HG03196 (cell line): ENCODE results near the gene PPIL1.

Experiments
- ATAC-seq: cut with Tn5 transposase; IDR thresholded peaks from one replicate; pipeline ENCODE4 v1.9.1; 2021; ENCODE audit not compliant: unreplicated experiment

PPIL1 gene

GRCh38 chr6:36836111-36837021, 38.2 kb downstream of the PPIL1 start:
- no peak for ATAC-seq

GRCh38 chr6:36834576-36835341, 39.8 kb downstream of the PPIL1 start:
- ATAC-seq, result no peak

GRCh38 chr6:36833182-36833789, 41.3 kb downstream of the PPIL1 start:
- ATAC-seq, result no peak

- ATAC-seq, result no peak
These were observed 42.3 kb downstream of the PPIL1 start for GRCh38 chr6:36832313-36832712.

- ATAC-seq, result no peak
These were observed 44.0 kb downstream of the PPIL1 start for GRCh38 chr6:36830577-36830976.

- ATAC-seq, result no peak
These were observed 44.6 kb downstream of the PPIL1 start for GRCh38 chr6:36829919-36830544.

GRCh38 chr6:36827261-36828079, 47.1 kb downstream of the PPIL1 start:
- no peak for ATAC-seq

- no peak for ATAC-seq
These were observed 47.9 kb downstream of the PPIL1 start for GRCh38 chr6:36826520-36827227.

GRCh38 chr6:36825994-36826393, 48.6 kb downstream of the PPIL1 start:
- ATAC-seq, result no peak

- ATAC-seq, result no peak
These were observed 49.2 kb downstream of the PPIL1 start for GRCh38 chr6:36825452-36825851.

GRCh38 chr6:36824253-36824652, 50.4 kb downstream of the PPIL1 start:
- no peak for ATAC-seq

- ATAC-seq, result no peak
These were observed 51.0 kb downstream of the PPIL1 start for GRCh38 chr6:36823421-36824096.

GRCh38 chr6:36822506-36823269, 51.9 kb downstream of the PPIL1 start:
- ATAC-seq, result no peak

GRCh38 chr6:36821581-36822335, 52.8 kb downstream of the PPIL1 start:
- no peak for ATAC-seq

- ATAC-seq, result no peak
These were observed 53.7 kb downstream of the PPIL1 start for GRCh38 chr6:36820700-36821580.

GRCh38 chr6:36818756-36819155, 55.8 kb downstream of the PPIL1 start:
- no peak for ATAC-seq

- ATAC-seq, result no peak
These were observed 56.8 kb downstream of the PPIL1 start for GRCh38 chr6:36817847-36818246.
